Fibroblast of lung (primary cell): Measurements from ENCODE around the gene STAB2. TPM values are rescaled to one million over a fixed set of nuclear protein-coding genes. Genes with fewer than 3 reads are reported as not detected.

Experiments used
- DNase-seq, 2 donors: peaks; one replicate each; pipeline versions ENCODE4 v3.0.0 to v3.0.0-alpha.2; 2010; ENCODE audit warnings: low read depth in 2 of 2
- H2AFZ ChIP-seq: 2 replicates; pipeline ENCODE4 v1.5.1; 2012; ENCODE audit warnings: low read length, control low read depth, inconsistent platforms
- H3K27ac ChIP-seq: 2 replicates; pipeline ENCODE4 v1.5.1; 2011; ENCODE audit warnings: low read length, control low read depth; ENCODE audit not compliant: insufficient read depth
- H3K27me3 ChIP-seq: 2 replicates; pipeline ENCODE4 v1.5.1; 2011; ENCODE audit warnings: mild to moderate bottlenecking, low read length; ENCODE audit not compliant: control insufficient read depth, insufficient read depth
- H3K36me3 ChIP-seq: 2 replicates; pipeline ENCODE4 v1.5.1; 2011; ENCODE audit warnings: low read length; ENCODE audit not compliant: control insufficient read depth, insufficient read depth
- H3K4me1 ChIP-seq: 2 replicates; pipeline ENCODE4 v1.5.1; 2011; ENCODE audit warnings: low read length; ENCODE audit not compliant: control insufficient read depth, insufficient read depth; ENCODE audit errors: extremely low read depth
- H3K4me2 ChIP-seq: 2 replicates; pipeline ENCODE4 v1.5.1; 2011; ENCODE audit warnings: low read length, control low read depth; ENCODE audit not compliant: insufficient read depth; ENCODE audit errors: extremely low read depth
- H3K4me3 ChIP-seq, 4 experiments: fragments of 200-600 bp in 1 of 4; sonication (generic) in 1 of 4; replicated peaks in 1 of 4; 2 replicates each; pipeline ENCODE4 v1.5.1; 2011 to 2016; ENCODE audit warnings: low read length in 4 of 4, low read depth in 3 of 4, mild to moderate bottlenecking in 3 of 4, control low read depth in 2 of 4, inconsistent platforms in 1 of 4, mixed read lengths in 1 of 4; ENCODE audit not compliant: insufficient read depth in 1 of 4; ENCODE audit errors: control extremely low read depth in 1 of 4
- H3K79me2 ChIP-seq: 2 replicates; pipeline ENCODE4 v1.5.1; 2012; ENCODE audit warnings: mild to moderate bottlenecking, low read length, inconsistent platforms; ENCODE audit not compliant: control insufficient read depth, insufficient read depth
- H3K9ac ChIP-seq: 2 replicates; pipeline ENCODE4 v1.5.1; 2011; ENCODE audit warnings: mild to moderate bottlenecking, low read length, control low read depth; ENCODE audit not compliant: insufficient read depth
- H3K9me3 ChIP-seq: 2 replicates; pipeline ENCODE4 v1.5.1; 2012; ENCODE audit warnings: low read depth, low read length; ENCODE audit not compliant: control insufficient read depth, insufficient read depth
- H4K20me1 ChIP-seq: 2 replicates; pipeline ENCODE4 v1.5.1; 2011; ENCODE audit warnings: low read length; ENCODE audit not compliant: control insufficient read depth, insufficient read depth; ENCODE audit errors: extremely low read depth
- CTCF ChIP-seq, 2 donors: IDR thresholded peaks in 1 of 2; conservative IDR thresholded peaks in 1 of 2; 1 replicate in 1 of 2; 2 replicates in 1 of 2; pipeline ENCODE4 v1.5.1; 2011 to 2012; ENCODE audit warnings: low read length in 2 of 2, control low read depth in 1 of 2, inconsistent platforms in 1 of 2, low read depth in 1 of 2, mild to moderate bottlenecking in 1 of 2
- EZH2 ChIP-seq: IDR thresholded peaks from 2 replicates; pipeline ENCODE4 v1.5.1; 2012; ENCODE audit warnings: low read length, control low read depth, mild to moderate bottlenecking; ENCODE audit errors: missing control alignments
- polyA plus RNA-seq, 2 donors: library from polyadenylated mRNA; depleted of rRNA in 1 of 2; stranded (reverse) in 1 of 2; unstranded in 1 of 2; fragments of >200 nt; gene quantifications; 2 replicates each; pipeline ENCODE4 v1.2.1, GENCODE V29; 2011 to 2012; ENCODE audit warnings: missing spikeins in 1 of 2
- total RNA-seq: library from RNA; depleted of rRNA; stranded (reverse); fragments of >200 nt; gene quantifications from 2 replicates; pipeline ENCODE4 v1.2.1, GENCODE V29; 2014

Gene STAB2
- total and polyA plus RNA-seq, 2 donors (not counting 1 experiment from before 2014, with no cell fraction given): not detected

DNA sequence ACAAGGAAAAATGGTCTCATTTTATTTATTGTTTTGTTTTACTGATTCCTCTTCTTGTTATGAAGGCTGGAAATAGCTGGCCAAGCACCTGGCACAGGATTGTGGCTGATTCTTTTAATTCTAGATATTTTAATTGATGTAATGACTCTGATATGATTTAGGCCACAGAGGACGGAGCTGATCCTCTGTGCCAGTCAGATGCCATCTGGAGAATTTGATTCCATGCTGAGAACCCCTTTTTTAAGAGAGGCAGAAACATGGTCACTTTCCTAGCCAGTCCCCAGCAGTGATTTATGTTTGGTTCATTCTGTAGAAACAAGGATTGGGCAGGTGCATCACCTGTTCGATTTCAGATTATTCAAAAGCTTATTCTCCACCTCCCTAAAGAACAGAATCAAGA is 77.6 kb downstream of the STAB2 start:
- Histone ChIP-seq H3K27ac (no peak overlapping the region), H3K9me3 (no peaks in the 10 kb centered on the region), H3K27me3 (no peaks in the 10 kb centered on the region), H3K9ac (no peak overlapping the region), H2AFZ (no peak overlapping the region), H3K4me1 (no peaks in the 10 kb centered on the region), H3K79me2 (no peaks in the 10 kb centered on the region), H3K4me2 (no peak overlapping the region), H3K4me3 (no peak overlapping the region), H4K20me1 (no peaks in the 10 kb centered on the region), H3K36me3 (no peaks in the 10 kb centered on the region)
- TF ChIP-seq CTCF (conservative IDR thresholded peaks at IDR 0.05 in 1 of 2, IDR thresholded peaks at IDR 0.05 in 1 of 2; ENCODE audit: low read depth in 1 of 2, low read length in 2 of 2) (no peak), EZH2 (no peak)
- DNase-seq: no peak

DNA sequence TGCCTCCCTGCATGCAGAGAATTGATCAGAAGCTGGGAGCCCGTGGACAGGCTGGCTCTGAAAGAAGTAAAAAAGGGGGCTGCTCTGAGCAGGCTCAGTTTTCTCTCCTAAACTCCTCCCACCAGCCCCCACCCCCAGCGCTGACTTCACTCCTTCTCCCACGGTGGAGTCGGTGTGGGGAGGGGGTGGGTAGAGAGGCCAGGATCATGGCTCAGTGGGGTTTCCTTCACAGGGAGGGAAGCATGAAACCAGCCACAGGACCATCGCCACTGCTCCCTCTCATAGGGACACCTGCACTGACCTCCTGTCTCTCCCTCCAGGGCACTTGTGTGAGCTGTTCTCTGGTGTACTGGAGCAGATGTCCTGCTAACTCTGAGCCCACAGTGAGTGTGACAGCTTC is 78.9 kb downstream of the STAB2 start:
- DNase-seq: no peak
- Histone ChIP-seq H3K4me2 (no peak overlapping the region), H3K9me3 (no peaks in the 10 kb centered on the region), H3K4me3 (no peak overlapping the region), H2AFZ (no peak overlapping the region), H3K36me3 (no peaks in the 10 kb centered on the region), H3K27ac (no peak overlapping the region), H3K4me1 (no peaks in the 10 kb centered on the region), H3K27me3 (no peaks in the 10 kb centered on the region), H3K79me2 (no peaks in the 10 kb centered on the region), H3K9ac (no peak overlapping the region), H4K20me1 (no peaks in the 10 kb centered on the region)
- no peak for TF ChIP-seq EZH2
- no peak for TF ChIP-seq CTCF (conservative IDR thresholded peaks at IDR 0.05 in 1 of 2, IDR thresholded peaks at IDR 0.05 in 1 of 2; ENCODE audit: low read depth in 1 of 2, low read length in 2 of 2)

DNA sequence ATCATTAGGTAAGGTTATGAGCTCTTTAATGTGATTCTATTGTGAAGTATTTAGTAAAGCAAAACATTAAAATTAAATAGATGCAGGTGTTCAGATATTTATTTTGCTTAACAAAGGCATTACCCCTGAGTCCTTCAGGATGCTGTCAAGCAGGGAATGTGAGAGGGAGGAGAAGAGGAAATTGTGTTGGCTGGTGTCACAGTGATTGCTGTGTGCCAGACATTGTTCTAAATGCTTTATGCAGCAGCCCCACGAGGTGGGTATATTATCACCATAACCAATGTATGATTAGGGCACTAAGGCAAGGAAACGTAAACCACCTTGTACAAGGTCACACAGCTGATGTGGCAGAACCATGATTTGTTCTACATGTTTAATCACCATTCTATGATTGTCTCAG is 80.1 kb downstream of the STAB2 start:
- H3K4me2 ChIP-seq: no peak overlapping the region
- H3K36me3 ChIP-seq: no peaks in the 10 kb centered on the region
- no peaks in the 10 kb centered on the region for H3K27me3 ChIP-seq
- no peak overlapping the region for H3K27ac ChIP-seq
- H3K9ac ChIP-seq: no peak overlapping the region
- no peak for DNase-seq
- no peaks in the 10 kb centered on the region for H3K4me1 ChIP-seq
- H3K4me3 ChIP-seq: no peak overlapping the region
- no peaks in the 10 kb centered on the region for H3K9me3 ChIP-seq
- H2AFZ ChIP-seq: no peak overlapping the region
- H4K20me1 ChIP-seq: no peaks in the 10 kb centered on the region
- TF ChIP-seq EZH2 (no peak), CTCF (conservative IDR thresholded peaks at IDR 0.05 in 1 of 2, IDR thresholded peaks at IDR 0.05 in 1 of 2; ENCODE audit: low read depth in 1 of 2, low read length in 2 of 2) (no peak)
- H3K79me2 ChIP-seq: no peaks in the 10 kb centered on the region
